ENCODE results near the gene IL5RA.

DNA sequence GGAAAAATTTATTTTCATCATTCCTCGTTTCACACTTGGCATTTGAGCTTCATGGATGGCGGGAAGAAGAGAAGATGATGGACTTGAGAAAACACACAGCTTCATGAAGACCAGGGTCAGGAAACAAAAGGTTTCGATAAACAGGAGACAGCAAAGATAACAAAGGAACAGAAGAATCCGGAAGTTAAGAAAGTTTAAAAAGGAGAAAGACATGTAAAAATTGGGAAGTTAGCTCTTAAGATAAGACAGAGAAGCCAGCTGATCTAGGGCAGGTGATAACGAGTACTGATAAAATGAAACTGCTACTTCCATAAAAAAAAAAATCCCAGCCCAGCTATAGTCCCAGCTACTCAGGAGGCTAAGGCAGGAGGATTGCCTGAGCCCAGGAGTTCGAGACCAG is 23.9 kb downstream of the IL5RA start:
- TF ChIP-seq, protein P1, sequence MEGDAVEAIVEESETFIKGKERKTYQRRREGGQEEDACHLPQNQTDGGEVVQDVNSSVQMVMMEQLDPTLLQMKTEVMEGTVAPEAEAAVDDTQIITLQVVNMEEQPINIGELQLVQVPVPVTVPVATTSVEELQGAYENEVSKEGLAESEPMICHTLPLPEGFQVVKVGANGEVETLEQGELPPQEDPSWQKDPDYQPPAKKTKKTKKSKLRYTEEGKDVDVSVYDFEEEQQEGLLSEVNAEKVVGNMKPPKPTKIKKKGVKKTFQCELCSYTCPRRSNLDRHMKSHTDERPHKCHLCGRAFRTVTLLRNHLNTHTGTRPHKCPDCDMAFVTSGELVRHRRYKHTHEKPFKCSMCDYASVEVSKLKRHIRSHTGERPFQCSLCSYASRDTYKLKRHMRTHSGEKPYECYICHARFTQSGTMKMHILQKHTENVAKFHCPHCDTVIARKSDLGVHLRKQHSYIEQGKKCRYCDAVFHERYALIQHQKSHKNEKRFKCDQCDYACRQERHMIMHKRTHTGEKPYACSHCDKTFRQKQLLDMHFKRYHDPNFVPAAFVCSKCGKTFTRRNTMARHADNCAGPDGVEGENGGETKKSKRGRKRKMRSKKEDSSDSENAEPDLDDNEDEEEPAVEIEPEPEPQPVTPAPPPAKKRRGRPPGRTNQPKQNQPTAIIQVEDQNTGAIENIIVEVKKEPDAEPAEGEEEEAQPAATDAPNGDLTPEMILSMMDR (IDR thresholded peaks at IDR 0.05; ENCODE audit: poor library complexity): no peak
- no peak for TF ChIP-seq EZH2phosphoT487 (IDR thresholded peaks at IDR 0.05; ENCODE audit: low read depth, severe bottlenecking, unreplicated experiment)
- TF ChIP-seq EZH2 (IDR thresholded peaks at IDR 0.05; ENCODE audit: borderline replicate concordance): no peak

All from hepatocyte (in vitro differentiated cells).